Posterior vena cava (tissue), 2 donors: ENCODE data around the gene AGK. TPM values are rescaled to one million over a fixed set of nuclear protein-coding genes. Genes with fewer than 3 reads are reported as not detected.
"Not testable (repeated sequence)": the region's sequence is repeated elsewhere in the genome, so short reads cannot be mapped to it uniquely, and the experiment has no call there.

Experiments used
- DNase-seq: peaks from one replicate; pipeline ENCODE4 v3.0.0-alpha.2; 2020; ENCODE audit warnings: low spot score
- intact Hi-C, 2 donors: fragments of 100-400 bp; cut with DNase I; formaldehyde crosslinking; loops; one replicate each; pipeline versions ENCODE4 v1.14.1 to v1.14.2; 2022 to 2023
- total RNA-seq, 2 donors: library from RNA; stranded (reverse); fragmentation: NEBNext Ultra II Directional; extraction: Animal tissue kit (Norgen Biotek cat#: 25700); gene quantifications; one replicate each; pipeline ENCODE4 v1.2.1, GENCODE V29; 2021
- donor health status: DM: yes; HTN: yes; CAD: no.
- donor health status: DM: yes; HTN: yes; CAD: no.

AGK gene
- total RNA-seq, 2 donors from 2014 or later: 21.2 to 21.6 TPM

DNA sequence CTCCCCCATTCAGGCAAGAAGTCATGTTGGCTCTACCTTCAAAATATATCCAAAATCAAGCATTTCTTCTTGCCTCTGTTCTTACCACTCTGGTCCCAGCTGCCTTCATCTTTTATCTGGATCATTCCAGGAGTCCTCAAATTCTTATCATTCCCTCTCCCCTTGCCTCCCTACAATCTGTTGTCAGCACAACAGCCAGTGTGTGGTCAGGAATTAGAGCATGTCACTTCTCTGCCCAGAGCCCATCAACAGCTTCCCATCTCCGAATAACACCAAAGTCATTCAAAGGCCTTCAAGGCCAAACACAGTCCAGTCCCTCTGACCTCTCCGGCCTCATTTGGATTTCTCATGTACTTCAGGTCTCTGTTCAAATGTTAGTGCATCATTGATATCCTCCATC lies 80.3 kb downstream of the AGK start:
- intact Hi-C loops: no loop called here
- DNase-seq: no peak

DNA sequence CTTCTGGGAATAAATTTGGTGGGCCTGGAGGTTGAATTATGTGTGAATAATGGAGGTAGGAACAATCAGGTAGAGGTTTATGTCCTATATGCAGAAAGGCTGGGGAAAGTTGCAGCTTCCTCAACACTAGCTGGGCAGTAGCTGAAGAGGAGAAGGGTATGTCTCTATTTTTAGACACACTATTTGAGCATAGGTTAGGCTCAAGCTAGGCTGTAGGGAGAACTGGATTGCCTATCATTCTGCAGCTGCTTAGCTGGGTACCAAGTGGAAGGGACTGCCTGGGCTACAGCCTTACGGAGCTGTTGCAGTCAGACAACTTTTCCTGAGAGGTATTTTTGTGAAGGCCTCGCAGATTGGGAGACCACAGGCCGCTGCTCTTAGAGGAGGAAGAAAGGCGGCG lies 82.9 kb downstream of the AGK start:
- DNase-seq: no peak
- intact Hi-C loops: no loop called here

GRCh38 chr7:141636053-141636452 lies 84.8 kb downstream of the AGK start:
- DNase-seq: no peak
- intact Hi-C loops: no loop called here

DNA sequence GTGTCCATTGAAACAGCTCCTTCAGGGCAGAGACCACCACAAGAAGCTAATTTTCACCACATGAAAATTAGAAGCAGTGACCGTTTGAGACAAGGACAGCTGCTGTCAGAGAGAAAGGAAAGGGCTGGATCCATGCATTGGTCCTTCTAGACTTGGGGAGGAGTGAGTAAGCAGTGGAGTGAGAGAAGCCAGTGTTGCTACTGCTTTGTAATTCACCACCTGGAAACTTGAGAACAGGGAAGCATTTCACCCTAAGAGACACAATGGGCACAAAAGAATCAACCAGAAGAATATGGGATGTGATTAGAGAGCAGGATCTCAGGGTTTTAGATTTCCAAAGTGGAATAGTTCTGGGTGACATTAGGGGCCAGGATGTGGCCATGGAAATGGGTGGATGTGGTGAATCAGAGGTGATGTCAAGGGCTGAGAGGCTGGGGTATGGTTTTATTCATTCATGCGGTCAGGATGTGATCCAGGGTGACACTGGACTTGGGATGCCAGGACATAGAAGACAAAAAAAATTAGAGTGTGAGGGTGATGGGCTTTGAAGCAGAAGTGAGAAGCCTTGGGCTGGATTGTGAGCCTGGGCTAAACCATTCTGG lies 89.1 kb downstream of the AGK start:
- no peak for DNase-seq
- intact Hi-C loops: no loop called here

GRCh38 chr7:141641876-141642275 lies 90.7 kb downstream of the AGK start:
- intact Hi-C loops: no loop called here
- DNase-seq: no peak

- intact Hi-C loops: no loop called here
- no peak for DNase-seq
These were observed 94.0 kb downstream of the AGK start for GRCh38 chr7:141645188-141645587.

- intact Hi-C loops: no loop called here
These were observed 95.7 kb downstream of the AGK start for GRCh38 chr7:141646826-141647480.

GRCh38 chr7:141647701-141648100 lies 96.5 kb downstream of the AGK start:
- intact Hi-C loops, DNase-seq: not testable (repeated sequence)

More at GRCh38 chr7:141646826-141647480, 95.7 kb downstream of the AGK start:
- DNase-seq: no peak

GRCh38 chr7:141648276-141649114 lies 97.3 kb downstream of the AGK start:
- intact Hi-C loops: no loop called here
- DNase-seq: no peak

- no peak for DNase-seq
- intact Hi-C loops: no loop called here
These were observed 98.1 kb downstream of the AGK start for GRCh38 chr7:141649137-141649864.

- intact Hi-C loops: no loop called here
- no peak for DNase-seq
These were observed 98.8 kb downstream of the AGK start for GRCh38 chr7:141649865-141650634.

DNA sequence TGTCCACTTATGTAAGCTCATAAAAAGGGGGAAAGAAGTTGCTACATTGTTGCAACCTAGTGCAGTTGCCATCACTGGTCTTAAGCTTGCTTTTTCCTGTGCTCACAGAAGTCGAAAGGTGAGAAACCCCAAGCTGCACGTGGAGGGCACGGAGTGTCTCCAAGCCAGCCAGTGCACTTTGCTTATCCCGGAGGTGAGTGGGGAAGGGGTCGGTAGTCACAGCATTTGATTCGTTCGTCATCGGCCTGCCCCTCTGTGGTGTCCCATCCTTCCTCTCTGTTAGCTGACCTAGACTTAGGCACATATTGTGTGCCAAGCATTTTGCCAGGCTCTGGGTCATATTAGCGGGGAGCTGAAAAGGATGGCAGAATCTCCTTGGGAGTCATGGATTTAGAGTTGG lies 100.2 kb downstream of the AGK start:
- intact Hi-C loops: no loop called here
- DNase-seq: no peak

GRCh38 chr7:141652691-141653090 lies 101.5 kb downstream of the AGK start:
- no peak for DNase-seq
- intact Hi-C loops: no loop called here

GRCh38 chr7:141654551-141654950 lies 103.3 kb downstream of the AGK start:
- intact Hi-C loops: no loop called here

GRCh38 chr7:141659501-141659900 lies 108.3 kb downstream of the AGK start:
- DNase-seq: no peak
- intact Hi-C loops: no loop called here

More at GRCh38 chr7:141654551-141654950, 103.3 kb downstream of the AGK start:
- DNase-seq: no peak

DNA sequence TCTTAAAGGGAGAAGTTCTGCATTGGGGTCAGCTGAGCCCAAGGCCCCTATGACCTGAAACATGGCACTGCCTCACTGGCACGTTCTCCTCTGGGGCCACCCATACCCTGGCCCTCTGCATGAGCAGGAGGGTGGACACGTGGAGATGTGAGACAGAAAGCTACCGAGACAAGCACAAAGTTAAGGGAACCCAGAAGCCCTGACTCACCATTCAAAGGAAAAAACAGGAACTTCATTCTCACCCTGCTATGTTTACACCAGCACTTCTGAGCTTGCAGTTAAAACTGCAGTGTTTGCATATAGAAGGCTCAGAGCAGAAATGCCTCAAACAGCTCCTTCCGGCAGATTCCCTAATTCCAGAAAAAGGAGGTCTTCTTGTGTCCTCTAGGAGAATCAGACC lies 109.0 kb downstream of the AGK start:
- DNase-seq: no peak
- intact Hi-C loops: no loop called here

- DNase-seq: no peak
- intact Hi-C loops: no loop called here
These were observed 112.1 kb downstream of the AGK start for GRCh38 chr7:141663081-141663849.

- no peak for DNase-seq
- intact Hi-C loops: no loop called here
These were observed 113.2 kb downstream of the AGK start for GRCh38 chr7:141664450-141664849.
